OCI-LY3 (cell line): Measurements from ENCODE around the gene PPP1R2B.

Experiments used
- EZH2phosphoT487 ChIP-seq: fragments of 200-600 bp; shearing (Covaris generic); IDR thresholded peaks from 2 replicates; pipeline ENCODE4 v1.6.1; 2018; ENCODE audit warnings: antibody characterized with exemption, mixed run types, low read depth
- TF ChIP-seq, protein P1 (sequence below): fragments of 200-600, 300-600 bp; sonication (generic); IDR thresholded peaks from 2 replicates; pipeline ENCODE4 v1.5.1; 2014; ENCODE audit warnings: antibody characterized with exemption, low read length, low read depth

DNA sequence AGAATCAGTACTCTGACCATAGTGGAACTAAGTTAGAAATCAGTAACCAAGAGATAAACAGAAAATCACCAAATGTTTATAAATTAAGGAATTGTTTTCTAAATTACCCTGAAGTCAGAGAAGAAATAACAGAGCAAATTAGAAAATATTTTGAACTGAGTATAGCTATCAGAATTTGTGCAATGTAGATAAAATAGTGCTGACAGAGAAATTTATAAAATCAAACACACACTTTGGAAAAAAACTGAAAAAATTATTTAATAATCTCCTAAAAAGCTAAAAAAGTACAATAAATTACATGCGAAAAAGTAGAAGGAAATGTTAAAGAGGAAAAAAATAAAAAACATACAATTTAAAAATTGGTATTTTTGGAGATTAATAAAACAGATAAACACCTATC, 37.1 kb upstream of the PPP1R2B start:
- TF ChIP-seq, protein P1, sequence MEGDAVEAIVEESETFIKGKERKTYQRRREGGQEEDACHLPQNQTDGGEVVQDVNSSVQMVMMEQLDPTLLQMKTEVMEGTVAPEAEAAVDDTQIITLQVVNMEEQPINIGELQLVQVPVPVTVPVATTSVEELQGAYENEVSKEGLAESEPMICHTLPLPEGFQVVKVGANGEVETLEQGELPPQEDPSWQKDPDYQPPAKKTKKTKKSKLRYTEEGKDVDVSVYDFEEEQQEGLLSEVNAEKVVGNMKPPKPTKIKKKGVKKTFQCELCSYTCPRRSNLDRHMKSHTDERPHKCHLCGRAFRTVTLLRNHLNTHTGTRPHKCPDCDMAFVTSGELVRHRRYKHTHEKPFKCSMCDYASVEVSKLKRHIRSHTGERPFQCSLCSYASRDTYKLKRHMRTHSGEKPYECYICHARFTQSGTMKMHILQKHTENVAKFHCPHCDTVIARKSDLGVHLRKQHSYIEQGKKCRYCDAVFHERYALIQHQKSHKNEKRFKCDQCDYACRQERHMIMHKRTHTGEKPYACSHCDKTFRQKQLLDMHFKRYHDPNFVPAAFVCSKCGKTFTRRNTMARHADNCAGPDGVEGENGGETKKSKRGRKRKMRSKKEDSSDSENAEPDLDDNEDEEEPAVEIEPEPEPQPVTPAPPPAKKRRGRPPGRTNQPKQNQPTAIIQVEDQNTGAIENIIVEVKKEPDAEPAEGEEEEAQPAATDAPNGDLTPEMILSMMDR, result no peak
- no peak for TF ChIP-seq EZH2phosphoT487
